Measurements from ENCODE around the gene RASSF5.

RASSF5 gene

DNA sequence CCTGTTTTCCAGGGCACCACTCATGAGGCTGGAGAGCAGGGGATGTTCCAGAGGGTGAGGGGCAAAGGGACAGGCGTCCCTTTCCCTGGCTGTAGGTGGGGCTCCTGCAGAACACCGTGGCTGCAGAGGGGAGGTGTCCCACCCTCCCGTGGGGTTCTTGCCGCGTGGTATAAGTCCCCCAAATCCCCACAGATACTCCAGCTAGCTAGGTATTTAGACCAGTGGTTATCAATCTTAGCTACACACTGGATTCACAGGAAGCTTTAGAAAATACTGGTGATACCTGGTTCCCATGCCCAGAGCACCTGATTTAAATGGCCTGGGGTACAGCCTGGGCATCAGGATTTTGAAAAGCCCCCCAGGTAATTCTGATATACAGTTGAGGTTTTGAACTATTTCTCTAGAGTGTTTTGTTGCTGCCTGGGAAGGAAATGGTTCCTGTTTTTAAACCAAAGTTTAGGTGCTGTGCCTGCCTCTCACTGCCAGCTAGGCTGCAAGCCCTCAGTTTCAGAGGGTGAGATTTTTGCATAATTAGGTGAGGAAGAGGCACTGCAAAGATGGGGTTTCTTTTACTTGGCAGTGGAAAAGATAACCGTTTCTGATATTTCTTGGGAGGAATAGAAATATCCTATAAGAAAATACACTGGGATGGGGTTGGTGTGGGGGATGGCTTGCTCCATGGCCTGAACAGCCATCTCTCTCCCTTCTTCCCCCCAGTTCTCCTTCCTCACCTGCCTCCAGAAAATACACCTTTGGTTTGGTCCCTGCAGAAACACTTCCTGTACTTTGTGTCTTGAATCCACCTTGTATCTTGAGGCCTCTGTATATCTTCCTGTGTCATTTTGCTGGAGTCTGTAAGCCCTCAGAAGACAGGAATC lies 51.7 kb downstream of the RASSF5 start:
- TF ChIP-seq, protein P1, sequence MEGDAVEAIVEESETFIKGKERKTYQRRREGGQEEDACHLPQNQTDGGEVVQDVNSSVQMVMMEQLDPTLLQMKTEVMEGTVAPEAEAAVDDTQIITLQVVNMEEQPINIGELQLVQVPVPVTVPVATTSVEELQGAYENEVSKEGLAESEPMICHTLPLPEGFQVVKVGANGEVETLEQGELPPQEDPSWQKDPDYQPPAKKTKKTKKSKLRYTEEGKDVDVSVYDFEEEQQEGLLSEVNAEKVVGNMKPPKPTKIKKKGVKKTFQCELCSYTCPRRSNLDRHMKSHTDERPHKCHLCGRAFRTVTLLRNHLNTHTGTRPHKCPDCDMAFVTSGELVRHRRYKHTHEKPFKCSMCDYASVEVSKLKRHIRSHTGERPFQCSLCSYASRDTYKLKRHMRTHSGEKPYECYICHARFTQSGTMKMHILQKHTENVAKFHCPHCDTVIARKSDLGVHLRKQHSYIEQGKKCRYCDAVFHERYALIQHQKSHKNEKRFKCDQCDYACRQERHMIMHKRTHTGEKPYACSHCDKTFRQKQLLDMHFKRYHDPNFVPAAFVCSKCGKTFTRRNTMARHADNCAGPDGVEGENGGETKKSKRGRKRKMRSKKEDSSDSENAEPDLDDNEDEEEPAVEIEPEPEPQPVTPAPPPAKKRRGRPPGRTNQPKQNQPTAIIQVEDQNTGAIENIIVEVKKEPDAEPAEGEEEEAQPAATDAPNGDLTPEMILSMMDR (IDR thresholded peaks at IDR 0.05; ENCODE audit: insufficient read depth, low read length, missing control alignments) = no peak
- POLR2A ChIA-PET = no interaction called here
- CTCF ChIA-PET = interaction anchor here (1.2 to 7.9 kb wide), 3 partner anchors 10 to 25 kb away, joined by 3 to 136 read pairs (median 23); no protein-coding TSS in a partner anchor
- no peak overlapping the region for H3K4me3 ChIP-seq (ENCODE audit: low read depth, low read length)
- DNase-seq (ENCODE audit: low read depth, low spot score) = no peak

DNA sequence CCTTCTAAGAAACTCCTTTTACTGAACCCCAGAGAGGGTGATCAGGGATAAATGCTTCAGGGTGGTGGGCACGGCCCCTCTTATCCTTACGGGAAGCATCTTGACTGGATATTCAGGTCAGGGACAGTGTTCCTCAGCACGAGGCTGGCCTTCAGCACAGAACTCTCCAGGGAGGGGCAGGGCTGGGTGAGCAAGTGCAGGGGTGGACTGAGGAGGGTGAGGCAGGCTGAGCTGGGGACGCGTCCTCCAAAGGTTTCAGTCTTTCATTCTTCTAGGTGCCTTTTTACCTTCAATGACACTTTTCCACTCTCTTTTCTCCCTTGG lies 52.3 kb downstream of the RASSF5 start:
- H3K4me3 ChIP-seq (ENCODE audit: low read depth, low read length) = no peak overlapping the region
- POLR2A ChIA-PET = no interaction called here
- TF ChIP-seq, protein P1 (IDR thresholded peaks at IDR 0.05; ENCODE audit: insufficient read depth, low read length, missing control alignments) = no peak
- no peak for DNase-seq (ENCODE audit: low read depth, low spot score)
- CTCF ChIA-PET = interaction anchor here (0.8 to 7.9 kb wide), 7 partner anchors 9 to 105 kb away, joined by 3 to 136 read pairs (median 4); no protein-coding TSS in a partner anchor

DNA sequence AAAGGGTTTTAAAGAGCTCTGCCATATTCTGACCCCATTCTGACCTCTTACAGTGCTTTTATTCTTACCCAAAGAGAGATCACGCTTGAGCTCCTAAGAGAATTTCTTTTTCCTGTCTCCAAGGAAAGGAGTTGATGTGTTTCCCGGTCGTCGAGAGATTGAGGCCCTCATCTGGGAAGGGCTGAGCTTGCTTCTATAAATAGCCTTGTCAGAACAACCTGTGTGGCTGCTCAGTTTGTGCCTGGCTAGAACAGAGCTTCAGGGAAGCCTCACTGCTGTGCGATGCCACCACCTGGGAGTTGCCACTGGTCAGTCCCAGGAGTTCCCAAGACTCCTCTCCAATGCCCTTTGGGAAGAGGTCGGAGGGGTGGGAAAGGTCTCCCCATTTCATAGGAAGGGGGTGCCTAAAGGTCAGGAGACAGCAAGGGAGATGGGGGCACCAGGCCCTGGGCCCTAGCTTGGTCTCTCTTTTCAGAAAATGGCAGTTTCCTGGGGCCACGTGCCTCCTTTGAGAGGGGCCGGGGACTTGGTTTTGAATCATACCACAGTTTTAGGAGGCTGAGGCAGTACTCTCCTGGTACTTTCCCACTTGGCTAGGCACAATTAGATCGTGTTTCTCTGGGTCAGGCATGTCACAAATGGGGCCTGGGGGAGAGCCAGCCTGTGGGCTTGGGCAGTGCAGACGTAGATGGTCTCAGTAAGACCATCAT lies 52.8 kb downstream of the RASSF5 start:
- CTCF ChIA-PET = interaction anchor here (0.8 to 7.9 kb wide), 7 partner anchors 9 to 104 kb away, joined by 3 to 136 read pairs (median 4); no protein-coding TSS in a partner anchor
- H3K4me3 ChIP-seq (ENCODE audit: low read depth, low read length) = no peak overlapping the region
- POLR2A ChIA-PET = no interaction called here
- no peak for DNase-seq (ENCODE audit: low read depth, low spot score)
- TF ChIP-seq, protein P1 (IDR thresholded peaks at IDR 0.05; ENCODE audit: insufficient read depth, low read length, missing control alignments) = no peak

DNA sequence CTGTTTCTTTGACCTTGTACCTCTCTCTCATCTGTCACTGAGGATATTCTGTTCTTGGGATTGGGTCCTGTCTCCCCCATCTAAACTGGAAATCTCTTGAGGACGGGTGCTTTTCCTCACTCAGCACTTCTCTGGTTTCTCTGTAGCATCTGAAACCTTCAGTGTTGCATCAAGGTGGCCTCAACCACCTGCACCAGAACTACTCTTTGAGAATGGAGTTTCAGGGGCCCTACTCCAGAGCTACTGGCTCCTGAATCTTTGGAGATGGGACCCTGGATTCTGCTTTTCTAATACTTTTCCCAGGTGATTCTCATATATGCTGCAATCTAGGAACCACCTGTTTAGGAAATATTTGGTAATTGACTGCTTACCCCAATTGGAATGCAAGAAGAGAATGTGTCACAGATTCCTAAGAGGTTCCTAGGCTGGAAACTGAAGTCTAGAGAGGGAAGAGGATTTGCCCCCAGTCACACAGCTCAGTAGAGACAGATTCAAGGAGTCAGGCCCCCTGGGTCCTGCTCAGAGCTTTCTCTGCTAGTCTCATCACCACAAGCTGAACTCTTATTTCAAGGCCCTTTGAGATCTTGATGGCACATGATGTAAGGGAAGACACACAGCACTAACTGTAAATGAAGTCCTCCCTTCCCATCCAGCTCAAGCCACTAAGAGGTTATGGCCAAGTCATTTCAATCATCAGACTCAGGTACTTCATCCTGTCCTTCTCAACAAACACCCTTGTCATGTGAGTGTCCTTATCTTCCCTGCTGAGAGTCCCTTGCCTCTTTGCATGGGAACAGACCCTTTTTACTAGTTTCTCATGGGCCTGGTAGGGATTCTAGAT lies 56.3 kb downstream of the RASSF5 start:
- CTCF ChIA-PET = interaction anchor here (0.6 to 6.4 kb wide), 8 partner anchors 9 to 349 kb away, joined by 3 to 54 read pairs (median 6); no protein-coding TSS in a partner anchor
- DNase-seq (ENCODE audit: low read depth, low spot score) = no peak
- POLR2A ChIA-PET = no interaction called here
- no peak overlapping the region for H3K4me3 ChIP-seq (ENCODE audit: low read depth, low read length)
- TF ChIP-seq, protein P1 (IDR thresholded peaks at IDR 0.05; ENCODE audit: insufficient read depth, low read length, missing control alignments) = no peak

DNA sequence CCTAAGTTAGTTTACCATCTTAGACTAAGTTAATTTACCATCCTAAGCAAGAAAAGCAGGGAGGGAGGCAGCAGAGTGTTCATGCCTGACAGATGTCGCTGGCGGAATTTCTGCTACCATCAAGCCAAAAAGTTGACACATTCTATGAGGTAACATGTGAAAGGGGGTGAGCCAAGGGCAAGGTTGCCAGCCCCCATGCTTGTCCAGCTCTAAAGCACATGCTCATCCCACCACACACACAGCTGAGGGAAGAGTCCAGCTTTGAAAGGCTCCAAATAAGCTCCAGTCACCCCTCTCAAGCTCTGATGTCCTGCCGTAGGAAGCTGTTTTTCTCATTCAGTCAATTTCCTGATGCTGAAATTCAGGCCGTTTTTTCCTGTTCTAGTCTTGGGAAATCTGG lies 58.7 kb downstream of the RASSF5 start:
- CTCF ChIA-PET = interaction anchor here (1.1 to 6.4 kb wide), 6 partner anchors 12 to 44 kb away, joined by 3 to 54 read pairs (median 6); no protein-coding TSS in a partner anchor
- no peak for DNase-seq (ENCODE audit: low read depth, low spot score)
- POLR2A ChIA-PET = no interaction called here
- H3K4me3 ChIP-seq (ENCODE audit: low read depth, low read length) = no peak overlapping the region
- TF ChIP-seq, protein P1 (IDR thresholded peaks at IDR 0.05; ENCODE audit: insufficient read depth, low read length, missing control alignments) = no peak

All from AG04449 (cell line).